PC-3 (cell line): ENCODE measurements around the gene PPP4R1.

ENCODE experiments used
- EZH2 ChIP-seq: fragments of 300-600 bp; sonication (generic); IDR thresholded peaks from one replicate; pipeline ENCODE4 v1.6.1; 2017; ENCODE audit warnings: antibody characterized with exemption, mild to moderate bottlenecking, low read length; ENCODE audit not compliant: unreplicated experiment
- TF ChIP-seq, protein P1 (sequence below): fragments of 300-600 bp; sonication (generic); conservative IDR thresholded peaks from 2 replicates; pipeline ENCODE4 v1.5.1; 2017; ENCODE audit warnings: antibody characterized with exemption, low read depth, mild to moderate bottlenecking, low read length

DNA sequence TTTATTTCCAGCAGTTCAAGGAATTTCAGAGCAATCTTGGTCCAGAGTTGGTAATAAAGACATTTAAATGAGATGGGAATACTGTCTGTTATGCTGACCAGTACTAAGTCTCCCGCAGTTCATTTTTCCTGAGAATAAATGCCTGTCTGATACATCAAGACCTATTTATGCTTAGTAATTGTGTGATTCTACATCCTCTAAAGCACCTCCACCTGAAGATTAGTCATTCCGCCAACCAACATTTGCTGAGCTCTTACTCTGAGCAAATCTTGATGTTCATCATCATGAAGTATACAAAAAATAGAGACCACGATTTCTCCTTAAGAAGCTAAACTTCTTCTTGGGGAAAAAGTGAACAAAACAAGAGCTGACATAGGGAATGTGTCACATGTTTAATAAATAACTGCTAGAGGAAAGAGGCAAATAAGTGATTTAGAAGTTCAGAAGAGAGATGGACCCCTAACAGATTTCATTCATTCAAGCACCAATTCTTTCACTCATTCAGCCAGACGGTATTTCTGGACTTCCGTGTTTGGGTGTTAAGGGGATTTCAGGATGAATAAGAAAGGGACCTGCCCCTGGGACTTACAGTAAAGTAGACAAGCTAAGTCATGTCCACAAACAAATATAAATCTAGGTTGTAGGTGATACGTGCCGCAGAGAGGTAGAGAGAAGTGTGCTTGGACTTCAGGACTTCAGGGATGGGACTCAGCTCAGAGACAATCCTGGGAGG is 34.2 kb upstream of the PPP4R1 start:
- TF ChIP-seq, protein P1, sequence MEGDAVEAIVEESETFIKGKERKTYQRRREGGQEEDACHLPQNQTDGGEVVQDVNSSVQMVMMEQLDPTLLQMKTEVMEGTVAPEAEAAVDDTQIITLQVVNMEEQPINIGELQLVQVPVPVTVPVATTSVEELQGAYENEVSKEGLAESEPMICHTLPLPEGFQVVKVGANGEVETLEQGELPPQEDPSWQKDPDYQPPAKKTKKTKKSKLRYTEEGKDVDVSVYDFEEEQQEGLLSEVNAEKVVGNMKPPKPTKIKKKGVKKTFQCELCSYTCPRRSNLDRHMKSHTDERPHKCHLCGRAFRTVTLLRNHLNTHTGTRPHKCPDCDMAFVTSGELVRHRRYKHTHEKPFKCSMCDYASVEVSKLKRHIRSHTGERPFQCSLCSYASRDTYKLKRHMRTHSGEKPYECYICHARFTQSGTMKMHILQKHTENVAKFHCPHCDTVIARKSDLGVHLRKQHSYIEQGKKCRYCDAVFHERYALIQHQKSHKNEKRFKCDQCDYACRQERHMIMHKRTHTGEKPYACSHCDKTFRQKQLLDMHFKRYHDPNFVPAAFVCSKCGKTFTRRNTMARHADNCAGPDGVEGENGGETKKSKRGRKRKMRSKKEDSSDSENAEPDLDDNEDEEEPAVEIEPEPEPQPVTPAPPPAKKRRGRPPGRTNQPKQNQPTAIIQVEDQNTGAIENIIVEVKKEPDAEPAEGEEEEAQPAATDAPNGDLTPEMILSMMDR = no peak
- no peak for TF ChIP-seq EZH2
